OCI-LY7 (cell line): ENCODE results near the gene GLRX5. TPM values are rescaled to one million over a fixed set of nuclear protein-coding genes. Genes with fewer than 3 reads are reported as not detected.

Source experiments
- BruUV-seq: library from RNA; stranded (reverse); fragments of 400-500 nt; replicated peaks from 2 replicates; lab custom pipeline; 2021; lab: Mats Ljungman, UMichigan
- CTCF ChIA-PET: fragments of 300-600 bp; sonication (Branson Sonifier 250); formaldehyde crosslinking; loops from one replicate; lab custom pipeline; 2022; ENCODE audit warnings: antibody characterized with exemption; ENCODE audit not compliant: unreplicated experiment; lab: Charles Lee
- POLR2A ChIA-PET: fragments of 300-600 bp; sonication (Branson Sonifier 250); formaldehyde crosslinking; loops from one replicate; lab custom pipeline; 2022; ENCODE audit warnings: antibody characterized with exemption; lab: Charles Lee
- DNase-seq: peaks from one replicate; pipeline ENCODE4 v3.0.0-alpha.2; 2015; ENCODE audit warnings: low spot score
- H2AFZ ChIP-seq: fragments of 200-600 bp; sonication (generic), shearing (Covaris generic); 2 replicates; pipeline ENCODE4 v1.6.1; 2014; ENCODE audit warnings: mild to moderate bottlenecking, antibody characterized with exemption, low read length, moderate library complexity
- H3K27ac ChIP-seq: fragments of 200-600 bp; sonication (generic); 2 replicates; pipeline ENCODE4 v1.5.1; 2014; ENCODE audit warnings: mixed run types, low read depth, mild to moderate bottlenecking, moderate library complexity, low read length, inconsistent platforms; ENCODE audit not compliant: poor library complexity, severe bottlenecking
- H3K36me3 ChIP-seq: fragments of 200-600 bp; sonication (generic); 2 replicates; pipeline ENCODE4 v1.6.1; 2014; ENCODE audit warnings: mild to moderate bottlenecking, antibody characterized with exemption, low read length, moderate library complexity, mixed read lengths; ENCODE audit not compliant: insufficient read depth
- H3K4me1 ChIP-seq: fragments of 200-600 bp; sonication (generic); 2 replicates; pipeline ENCODE4 v1.5.1; 2014; ENCODE audit warnings: mild to moderate bottlenecking, low read length; ENCODE audit not compliant: insufficient read depth, poor library complexity, severe bottlenecking
- H3K4me2 ChIP-seq: fragments of 200-600 bp; sonication (generic); 2 replicates; pipeline ENCODE4 v1.6.1; 2014; ENCODE audit warnings: mild to moderate bottlenecking, low read length
- H3K4me3 ChIP-seq: fragments of 200-600 bp; sonication (generic); 2 replicates; pipeline ENCODE4 v1.5.1; 2014; ENCODE audit warnings: mild to moderate bottlenecking, low read depth, low read length; ENCODE audit not compliant: poor library complexity, severe bottlenecking
- H3K79me2 ChIP-seq: fragments of 200-600 bp; sonication (generic); 2 replicates; pipeline ENCODE4 v1.6.1; 2016; ENCODE audit warnings: low read depth, mild to moderate bottlenecking, low read length, moderate library complexity, mixed read lengths; ENCODE audit not compliant: insufficient read depth
- H3K9me2 ChIP-seq: fragments of 200-600 bp; sonication (generic); 2 replicates; pipeline ENCODE4 v1.6.1; 2016; ENCODE audit warnings: mild to moderate bottlenecking, low read length, mixed read lengths; ENCODE audit not compliant: insufficient read depth
- H3K9me3 ChIP-seq: fragments of 200-600 bp; sonication (generic); 2 replicates; pipeline ENCODE4 v1.6.1; 2014; ENCODE audit warnings: mild to moderate bottlenecking, mixed run types, low read length, mixed read lengths
- H4K20me1 ChIP-seq: fragments of 200-600 bp; sonication (generic); 2 replicates; pipeline ENCODE4 v1.6.1; 2014; ENCODE audit warnings: mild to moderate bottlenecking, antibody characterized with exemption, low read length, moderate library complexity, mixed read lengths; ENCODE audit not compliant: insufficient read depth
- EZH2phosphoT487 ChIP-seq: fragments of 200-600 bp; sonication (generic); IDR thresholded peaks from 2 replicates; pipeline ENCODE4 v1.6.1; 2018; ENCODE audit warnings: low read depth, borderline replicate concordance, mild to moderate bottlenecking, mixed run types, antibody characterized with exemption, low read length, moderate library complexity, mixed read lengths
- intact Hi-C: fragments of 100-400 bp; cut with micrococcal nuclease; formaldehyde crosslinking; loops from one replicate; pipeline ENCODE4 v1.10.0; 2022; ENCODE audit not compliant: unreplicated experiment
- total RNA-seq, 2 experiments: library from RNA; depleted of rRNA in 1 of 2; stranded (reverse); fragments of >200 nt in 1 of 2; shearing (Covaris generic) in 1 of 2; gene quantifications; 2 replicates each; pipeline ENCODE4 v1.2.3, GENCODE V29; 2014 to 2022
- TF ChIP-seq, protein P1 (sequence below): fragments of 200-600 bp; sonication (generic); conservative IDR thresholded peaks from 2 replicates; pipeline ENCODE4 v1.5.1; 2014; ENCODE audit warnings: mild to moderate bottlenecking, antibody characterized with exemption, low read length, moderate library complexity, mixed read lengths

The GLRX5 gene
- total RNA-seq, 2 experiments from 2014 or later: 68.2 to 78.4 TPM

DNA sequence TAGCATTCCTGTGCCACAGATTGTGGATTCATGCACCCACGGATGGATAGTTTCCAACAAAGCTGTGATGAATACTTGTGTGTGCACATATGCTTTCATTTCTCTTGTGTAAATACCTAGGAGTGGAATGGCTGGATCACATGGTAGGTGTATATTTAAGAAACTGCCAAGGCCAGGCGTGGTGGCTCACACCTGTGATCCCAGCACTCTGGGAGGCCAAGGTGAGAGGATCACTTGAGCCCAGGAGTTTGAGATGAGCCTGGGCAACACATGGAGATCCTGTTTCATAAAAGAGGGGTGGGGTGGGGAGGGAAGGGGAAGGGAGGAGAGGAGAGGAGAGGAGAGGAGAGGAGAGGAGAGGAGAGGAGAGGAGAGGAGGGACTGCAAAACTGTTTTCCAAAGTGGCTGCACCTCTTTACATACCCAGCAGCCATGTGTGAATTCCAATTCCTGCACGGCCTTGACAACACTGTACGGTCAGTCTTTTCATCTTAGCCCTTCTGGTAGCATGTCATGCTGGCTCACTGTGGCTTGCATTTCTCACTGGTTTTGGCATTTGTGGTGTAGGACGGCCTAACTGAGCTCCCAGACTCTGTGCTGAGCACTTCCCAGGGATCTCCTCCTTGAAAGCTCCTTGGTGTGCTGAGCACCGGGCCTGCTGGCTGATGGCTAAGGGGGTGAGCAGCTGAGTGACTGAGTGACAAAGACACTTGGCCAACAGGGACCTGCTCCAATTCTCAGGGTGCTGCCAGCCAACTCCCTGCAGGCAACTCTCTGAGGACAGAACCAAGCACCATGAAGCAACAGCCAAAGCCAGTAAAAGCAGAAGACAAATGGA is 46.3 kb upstream of the GLRX5 start:
- H3K9me2 ChIP-seq: no peaks in the 10 kb centered on the region
- H3K4me1 ChIP-seq: peaks cover 70% of the 10 kb centered on the region
- peak; percentile 43 for DNase-seq
- TF ChIP-seq, protein P1, sequence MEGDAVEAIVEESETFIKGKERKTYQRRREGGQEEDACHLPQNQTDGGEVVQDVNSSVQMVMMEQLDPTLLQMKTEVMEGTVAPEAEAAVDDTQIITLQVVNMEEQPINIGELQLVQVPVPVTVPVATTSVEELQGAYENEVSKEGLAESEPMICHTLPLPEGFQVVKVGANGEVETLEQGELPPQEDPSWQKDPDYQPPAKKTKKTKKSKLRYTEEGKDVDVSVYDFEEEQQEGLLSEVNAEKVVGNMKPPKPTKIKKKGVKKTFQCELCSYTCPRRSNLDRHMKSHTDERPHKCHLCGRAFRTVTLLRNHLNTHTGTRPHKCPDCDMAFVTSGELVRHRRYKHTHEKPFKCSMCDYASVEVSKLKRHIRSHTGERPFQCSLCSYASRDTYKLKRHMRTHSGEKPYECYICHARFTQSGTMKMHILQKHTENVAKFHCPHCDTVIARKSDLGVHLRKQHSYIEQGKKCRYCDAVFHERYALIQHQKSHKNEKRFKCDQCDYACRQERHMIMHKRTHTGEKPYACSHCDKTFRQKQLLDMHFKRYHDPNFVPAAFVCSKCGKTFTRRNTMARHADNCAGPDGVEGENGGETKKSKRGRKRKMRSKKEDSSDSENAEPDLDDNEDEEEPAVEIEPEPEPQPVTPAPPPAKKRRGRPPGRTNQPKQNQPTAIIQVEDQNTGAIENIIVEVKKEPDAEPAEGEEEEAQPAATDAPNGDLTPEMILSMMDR: no peak
- no peak for TF ChIP-seq EZH2phosphoT487
- ChIA-PET POLR2A (interaction anchor here (0.7 to 2.5 kb wide), 15 partner anchors 8 to 52 kb away, joined by 3 to 17 read pairs (median 3); no protein-coding TSS in a partner anchor), CTCF (interaction anchor here (0.5 kb wide), 1 partner anchor 30 kb away, joined by 3 read pairs; no protein-coding TSS in a partner anchor)
- BruUV-seq: no TSS peak
- H3K27ac ChIP-seq: peak overlapping the region; percentile 87
- H4K20me1 ChIP-seq: no peaks in the 10 kb centered on the region
- H3K36me3 ChIP-seq: peaks cover 16% of the 10 kb centered on the region; the same call in 1 of the 2 replicates
- H3K4me3 ChIP-seq: peak overlapping the region; percentile 63
- H3K79me2 ChIP-seq: peaks cover 15% of the 10 kb centered on the region; the same call in 1 of the 2 replicates
- peaks cover 10% of the 10 kb centered on the region; the same call in 1 of the 2 replicates for H3K9me3 ChIP-seq
- H3K4me2 ChIP-seq: peak overlapping the region; percentile 73
- intact Hi-C loops: no loop called here
- H2AFZ ChIP-seq: no peak overlapping the region; the same call in 1 of the 2 replicates

DNA sequence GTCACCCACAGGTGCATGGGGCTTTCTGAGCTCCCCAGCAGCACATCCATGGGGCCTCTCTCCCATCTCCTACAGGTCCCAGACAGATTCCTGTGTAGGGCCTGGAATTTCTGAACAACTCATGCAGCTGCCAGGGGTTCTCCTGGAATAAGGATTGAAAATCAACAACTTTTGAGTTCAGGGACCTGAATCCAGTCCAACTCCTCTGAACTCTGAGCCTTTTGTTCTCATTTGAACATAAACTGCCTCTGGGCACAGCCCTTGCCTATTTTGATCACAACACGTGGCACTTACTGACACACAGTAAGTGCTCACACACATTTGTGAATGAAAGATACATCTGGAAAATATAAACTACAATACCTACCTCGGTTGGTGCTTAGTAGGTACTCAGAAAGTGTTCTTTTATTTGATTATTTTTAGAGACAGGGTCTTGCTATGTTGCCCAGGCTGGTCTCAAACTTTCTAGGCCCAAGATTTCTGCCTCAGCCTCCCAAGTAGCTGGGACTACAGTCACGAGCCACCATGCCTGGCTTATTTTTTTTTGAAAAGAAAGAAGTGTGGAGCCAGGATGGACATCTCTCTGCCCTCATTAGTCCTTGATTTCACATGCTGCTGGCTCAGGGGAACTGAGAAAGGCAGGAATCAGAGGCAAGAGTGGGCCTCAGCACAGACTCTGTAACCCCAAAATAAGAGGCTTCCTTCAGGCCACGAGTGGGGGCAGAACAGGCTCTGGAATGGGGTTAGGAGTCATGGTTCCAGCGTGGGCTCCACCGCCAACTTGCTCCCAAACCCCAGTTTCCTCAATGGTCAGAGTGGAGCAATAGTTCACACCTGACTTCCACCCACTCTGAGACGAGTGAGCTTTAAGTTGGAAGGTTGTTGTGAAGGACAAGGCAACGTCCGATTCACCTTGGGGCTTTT is 45.4 kb upstream of the GLRX5 start:
- peak overlapping the region; percentile 42 for H3K27ac ChIP-seq
- peaks cover 68% of the 10 kb centered on the region for H3K4me1 ChIP-seq
- DNase-seq: no peak
- TF ChIP-seq, protein P1: no peak
- TF ChIP-seq EZH2phosphoT487: no peak
- H3K36me3 ChIP-seq: peaks cover 16% of the 10 kb centered on the region; the same call in 1 of the 2 replicates
- no peaks in the 10 kb centered on the region for H4K20me1 ChIP-seq
- peaks cover 15% of the 10 kb centered on the region; the same call in 1 of the 2 replicates for H3K79me2 ChIP-seq
- no peak overlapping the region for H2AFZ ChIP-seq
- CTCF ChIA-PET: no interaction called here
- BruUV-seq: no TSS peak
- H3K9me3 ChIP-seq: peaks cover 10% of the 10 kb centered on the region; the same call in 1 of the 2 replicates
- POLR2A ChIA-PET: interaction anchor here (0.7 to 2.5 kb wide), 7 partner anchors 9 to 52 kb away, joined by 3 to 6 read pairs (median 3); no protein-coding TSS in a partner anchor
- intact Hi-C loops: no loop called here
- peak overlapping the region; percentile 65 for H3K4me2 ChIP-seq
- H3K9me2 ChIP-seq: no peaks in the 10 kb centered on the region
- H3K4me3 ChIP-seq: peak overlapping the region; percentile 63
